Retina (tissue), 1 donor: ENCODE measurements around the gene ITGAE.

Source experiments
- DNase-seq: peaks from one replicate; pipeline ENCODE4 v3.0.0-alpha.2; 2016

The ITGAE gene

DNA sequence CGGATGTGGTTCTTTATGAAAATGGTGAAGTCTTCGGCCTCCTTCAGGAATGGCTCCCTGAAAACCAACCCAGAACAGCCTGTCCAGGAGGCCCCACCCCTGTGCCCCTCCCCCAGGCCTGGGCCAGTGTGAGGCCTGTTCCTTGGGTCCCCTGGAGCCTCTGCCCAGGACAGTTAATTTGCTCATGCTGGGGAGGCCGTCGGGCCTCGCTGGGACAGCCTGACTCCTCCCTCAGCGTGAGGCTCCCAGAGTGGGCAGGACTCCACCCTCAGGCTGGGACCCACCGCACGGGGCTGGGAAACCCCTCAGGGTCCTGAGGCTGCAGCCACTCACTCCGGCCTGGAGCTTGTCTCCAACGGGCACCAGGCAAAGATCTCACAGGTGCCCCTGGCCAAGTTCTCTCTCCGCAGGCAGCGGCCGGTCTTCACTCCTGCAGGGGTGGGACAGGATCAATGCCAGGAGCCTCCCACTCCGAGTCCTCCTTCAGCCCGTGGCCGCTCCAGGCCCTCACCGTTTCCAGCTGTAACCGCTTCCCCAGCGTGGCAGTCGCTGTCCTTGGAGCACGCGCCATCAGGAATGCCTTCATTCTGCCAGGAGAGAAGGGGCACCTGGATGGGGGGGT is 110.8 kb downstream of the ITGAE start:
- no peak for DNase-seq

- no peak for DNase-seq
These were observed 111.5 kb downstream of the ITGAE start for GRCh38 chr17:3689262-3690093.

- DNase-seq: no peak
These were observed 112.1 kb downstream of the ITGAE start for GRCh38 chr17:3688852-3689261.

DNA sequence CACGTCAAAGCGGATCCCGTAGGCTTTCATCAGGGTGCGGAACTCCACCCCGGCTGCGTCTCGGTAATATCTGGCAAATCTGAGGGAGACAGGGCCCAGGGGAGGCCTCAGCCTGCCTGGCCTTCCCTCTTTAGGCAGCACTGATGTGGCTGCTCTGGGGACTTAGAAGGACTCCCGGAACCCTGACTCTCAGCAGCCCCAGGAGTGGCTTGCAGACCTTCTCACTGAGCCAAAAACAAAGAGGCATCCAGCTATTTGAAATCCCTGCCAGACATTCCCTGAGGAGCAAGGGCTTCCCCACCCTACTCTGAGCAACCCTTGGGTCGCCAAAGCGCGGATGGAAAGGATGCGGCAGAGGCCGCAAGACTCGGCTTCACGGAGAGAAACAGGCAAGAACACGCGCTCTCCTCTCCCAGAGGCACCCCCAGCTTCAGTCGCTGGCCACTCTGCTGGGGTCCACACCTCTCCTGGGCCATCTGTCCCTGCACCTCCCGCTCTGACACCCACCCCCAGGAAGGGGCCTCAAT is 112.9 kb downstream of the ITGAE start:
- peak; percentile 54 for DNase-seq

- no peak for DNase-seq
These were observed 115.8 kb downstream of the ITGAE start for GRCh38 chr17:3685174-3685573.

GRCh38 chr17:3683054-3683511 is 117.9 kb downstream of the ITGAE start:
- peak; percentile 44 for DNase-seq

DNA sequence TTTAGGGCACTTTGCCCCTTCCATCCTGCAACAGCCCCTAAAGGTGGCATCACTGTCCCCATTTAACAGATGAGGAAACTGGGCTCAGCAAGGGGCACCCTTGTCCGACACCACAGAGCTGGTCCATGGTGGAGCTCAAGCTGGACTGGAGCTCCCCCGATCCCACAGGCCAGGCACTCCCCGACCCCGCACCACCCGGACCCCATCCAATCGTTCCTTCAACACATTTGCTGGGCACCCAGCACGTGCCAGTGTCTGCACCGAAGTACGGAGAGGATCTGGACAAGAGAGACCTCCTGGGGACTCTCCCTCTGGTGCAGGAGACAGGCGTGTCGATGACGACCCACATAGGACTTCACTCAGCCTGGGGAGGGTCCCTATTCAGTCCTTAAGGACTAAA is 119.0 kb downstream of the ITGAE start:
- DNase-seq: no peak

DNA sequence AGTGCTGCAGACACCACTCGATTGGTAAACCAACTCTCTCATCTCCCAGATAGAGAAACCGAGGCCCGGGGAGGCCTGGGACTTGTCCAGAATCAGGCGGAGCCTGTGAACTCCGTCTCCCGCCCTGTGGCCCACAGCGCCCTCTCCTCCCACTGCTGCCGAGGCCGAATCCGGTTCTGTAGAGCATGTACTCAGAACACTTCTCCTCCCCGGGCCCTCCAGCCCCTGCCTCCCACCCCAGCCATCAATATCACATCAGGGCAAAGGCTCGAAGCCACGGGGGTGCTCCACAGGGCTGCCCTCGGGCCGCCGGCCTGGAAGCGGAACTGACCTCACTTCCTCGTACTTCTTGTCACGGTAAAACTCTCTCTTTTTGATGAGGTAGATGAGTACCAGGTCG is 119.4 kb downstream of the ITGAE start:
- DNase-seq: no peak

GRCh38 chr17:3681057-3681456 is 119.9 kb downstream of the ITGAE start:
- no peak for DNase-seq

DNA sequence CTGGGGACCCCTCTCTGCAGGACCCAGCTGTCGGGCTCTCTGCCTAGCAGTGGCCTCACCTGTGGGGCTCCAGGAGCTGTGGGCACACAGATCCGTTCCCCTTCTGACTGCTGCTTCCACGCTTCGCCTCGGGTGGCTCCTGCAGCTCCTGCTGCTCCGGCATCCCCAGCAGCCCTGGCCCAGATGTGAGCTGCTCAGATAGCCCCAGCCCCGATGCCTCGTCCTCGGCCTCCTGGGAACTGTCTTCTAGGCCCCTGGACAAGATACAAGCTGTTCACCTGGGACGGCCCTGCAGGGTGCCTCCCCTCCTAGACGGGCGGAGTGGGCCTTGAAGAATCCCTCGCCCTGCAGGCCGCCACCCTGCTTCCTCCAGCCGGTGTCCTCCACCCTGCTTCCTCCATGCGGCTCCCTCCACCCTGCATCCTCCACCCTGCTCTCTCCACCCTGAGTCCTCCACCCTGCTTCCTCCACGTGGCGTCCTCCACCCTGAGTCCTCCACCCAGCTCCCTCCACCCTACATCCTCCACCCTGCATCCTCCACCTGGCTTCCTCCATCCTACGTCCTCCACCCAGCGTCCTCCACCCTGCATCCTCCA is 121.4 kb downstream of the ITGAE start:
- no peak for DNase-seq

DNA sequence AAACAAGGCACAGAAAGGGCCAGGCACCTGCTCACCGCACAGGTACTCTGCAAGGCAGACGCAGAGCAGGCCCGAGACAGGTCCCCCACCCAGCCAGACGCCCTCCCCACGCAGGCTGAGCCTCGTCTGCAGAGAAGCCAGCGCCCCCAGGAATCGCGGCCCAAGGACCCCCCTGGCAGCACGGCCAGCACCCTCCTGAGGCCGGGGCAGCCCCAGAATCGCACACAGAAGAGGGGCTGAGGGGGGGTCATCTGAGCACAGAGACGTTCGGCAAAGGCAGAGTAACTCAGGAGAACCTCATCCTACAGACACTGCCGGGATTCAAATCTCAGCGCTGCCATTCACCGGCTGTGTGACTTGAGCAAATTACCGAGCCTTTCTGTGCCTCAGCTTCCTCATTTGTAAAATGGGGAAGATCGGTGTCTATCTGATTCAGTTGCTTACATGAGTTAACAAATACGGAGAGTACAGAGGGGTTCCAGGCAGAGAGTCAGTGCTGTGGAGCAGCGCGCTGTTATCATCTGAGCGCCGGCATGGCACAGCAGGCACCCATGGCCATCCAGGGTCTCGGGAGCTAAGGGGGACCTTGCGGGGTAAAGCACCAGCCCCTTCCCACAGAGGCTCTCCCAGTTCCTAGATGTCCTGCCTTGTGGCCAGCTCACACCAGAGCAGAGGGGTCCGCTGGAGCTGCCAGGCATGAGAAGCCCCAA is 122.0 kb downstream of the ITGAE start:
- no peak for DNase-seq

DNA sequence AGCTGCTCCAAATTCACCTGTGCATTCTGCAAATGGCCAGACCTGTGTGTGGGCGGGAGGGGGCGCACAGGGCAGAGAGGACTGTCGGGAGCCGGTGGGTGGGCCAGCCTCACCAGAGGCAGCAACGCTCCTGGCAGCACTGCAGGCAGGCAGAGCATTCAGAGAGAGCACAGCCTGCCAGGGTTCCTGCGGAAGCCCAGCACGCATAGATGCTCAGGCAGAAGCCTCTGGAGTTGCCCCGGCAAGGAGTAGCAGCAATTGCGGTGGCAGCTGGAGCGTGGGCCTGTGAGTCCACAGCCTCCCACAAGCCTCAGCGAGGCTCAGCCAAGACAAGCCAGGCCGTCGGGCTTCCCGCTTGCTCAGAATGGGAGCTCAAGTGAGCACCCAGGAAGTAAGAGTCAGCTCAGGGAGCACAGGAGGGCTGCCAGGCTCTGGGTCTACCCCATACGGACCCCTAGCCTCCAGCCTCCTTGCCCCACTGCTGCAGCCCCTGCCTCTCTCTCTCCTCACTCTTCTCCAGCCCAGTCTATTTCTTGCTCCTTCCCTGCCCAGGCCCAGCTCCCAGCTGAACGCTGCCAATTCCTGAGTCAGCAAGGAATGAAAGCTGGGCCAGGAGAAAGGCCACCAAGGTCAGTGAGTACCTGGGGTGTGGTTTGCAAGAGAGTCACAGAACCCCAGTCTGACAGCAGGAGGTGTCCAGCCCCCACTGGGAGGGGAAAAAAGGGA is 122.7 kb downstream of the ITGAE start:
- no peak for DNase-seq

DNA sequence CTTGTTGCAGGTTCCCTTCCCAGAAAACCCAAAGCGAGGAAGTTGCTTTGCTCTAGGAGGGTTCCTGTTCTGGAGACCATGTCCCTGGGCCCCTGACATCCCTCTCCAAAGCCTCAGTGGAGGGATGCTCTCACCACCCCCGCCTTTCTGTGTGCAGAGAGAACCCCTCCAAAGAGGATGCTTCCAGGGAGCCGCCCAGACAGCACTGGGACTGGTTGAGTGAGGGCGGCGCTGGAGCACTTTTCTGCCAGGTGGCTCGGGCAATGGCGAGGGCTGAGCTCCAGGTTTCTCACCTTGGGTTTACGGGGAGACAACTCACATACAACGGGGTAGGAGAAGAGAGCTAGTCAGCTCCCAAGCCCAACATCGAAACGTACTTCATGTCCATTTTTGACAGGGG is 125.1 kb downstream of the ITGAE start:
- DNase-seq: no peak

DNA sequence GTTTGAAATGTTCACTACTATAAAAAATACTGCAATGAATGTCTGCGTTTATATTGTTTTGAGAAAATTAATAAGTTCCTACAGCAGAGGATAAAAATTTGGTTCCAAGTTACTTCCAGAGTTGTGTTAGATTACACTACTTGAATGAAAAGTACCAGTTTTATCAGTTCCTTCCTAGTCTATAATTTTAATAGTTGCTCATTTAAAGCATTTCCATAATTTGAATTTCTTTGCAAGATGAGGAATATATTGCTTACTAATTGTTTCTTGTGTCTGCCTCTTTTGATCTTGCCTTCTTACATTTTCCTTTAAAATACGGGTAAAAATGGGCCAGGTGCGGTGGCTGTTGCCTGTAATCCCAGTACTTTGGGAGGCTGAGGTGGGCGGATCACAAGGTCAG is 128.4 kb downstream of the ITGAE start:
- no peak for DNase-seq

GRCh38 chr17:3669548-3669947 is 131.4 kb downstream of the ITGAE start:
- DNase-seq: no peak

GRCh38 chr17:3669085-3669347 is 132.0 kb downstream of the ITGAE start:
- no peak for DNase-seq

DNA sequence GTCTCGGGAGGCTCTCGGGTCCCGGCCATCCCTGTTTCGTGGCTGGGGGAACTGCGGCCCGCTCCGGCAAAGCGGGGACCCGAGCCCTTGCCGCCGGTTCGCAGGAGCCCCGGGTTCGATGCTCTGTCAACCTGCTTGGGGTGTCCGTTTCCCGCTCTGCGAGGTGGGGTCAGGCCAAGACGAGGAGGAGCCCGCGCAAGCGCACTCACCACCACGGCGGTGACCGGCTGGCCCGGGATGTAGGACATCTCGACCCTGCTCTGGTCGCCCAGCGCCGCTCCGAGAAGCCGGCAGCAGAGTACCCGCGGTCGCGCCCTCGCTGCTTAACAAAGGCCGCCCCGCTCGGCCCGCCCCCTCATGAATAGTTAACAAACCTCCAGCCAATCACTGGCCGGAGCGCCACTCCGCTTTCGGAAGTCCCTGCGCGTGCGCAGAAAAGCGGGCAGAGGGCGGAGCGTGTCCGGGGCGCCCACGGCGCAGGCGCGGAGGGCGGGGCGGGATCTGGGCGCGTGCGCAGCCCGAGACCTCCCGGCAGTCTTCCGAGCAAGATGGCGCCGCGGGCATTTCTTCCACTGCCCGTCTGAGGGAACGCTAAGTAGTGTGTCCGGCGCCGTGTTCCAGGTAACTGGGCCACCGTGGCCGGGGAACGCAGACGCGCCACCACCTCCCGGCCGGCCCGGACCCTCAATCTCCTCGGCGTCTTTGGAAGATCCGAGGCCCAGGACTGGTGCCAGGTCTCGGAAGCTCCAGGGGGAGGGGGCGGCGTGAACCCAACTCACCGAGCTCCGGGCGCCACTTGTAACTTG is 132.5 kb downstream of the ITGAE start, which contains the start of the genes EMC6 and TAX1BP3:
EMC6 (plus strand) TSS at position 534 of the 806 bp plus-strand sequence. CDS start 335 bp downstream, outside the sequence.
TAX1BP3 (minus strand) TSS at position 300 of the 806 bp plus-strand sequence; CDS start at position 248, 52 bp downstream.
- peak; percentile 99 for DNase-seq

- no peak for DNase-seq
These were observed 133.4 kb downstream of the ITGAE start for GRCh38 chr17:3667366-3668278.

- DNase-seq: no peak
These were observed 134.5 kb downstream of the ITGAE start for GRCh38 chr17:3666516-3666915.

DNA sequence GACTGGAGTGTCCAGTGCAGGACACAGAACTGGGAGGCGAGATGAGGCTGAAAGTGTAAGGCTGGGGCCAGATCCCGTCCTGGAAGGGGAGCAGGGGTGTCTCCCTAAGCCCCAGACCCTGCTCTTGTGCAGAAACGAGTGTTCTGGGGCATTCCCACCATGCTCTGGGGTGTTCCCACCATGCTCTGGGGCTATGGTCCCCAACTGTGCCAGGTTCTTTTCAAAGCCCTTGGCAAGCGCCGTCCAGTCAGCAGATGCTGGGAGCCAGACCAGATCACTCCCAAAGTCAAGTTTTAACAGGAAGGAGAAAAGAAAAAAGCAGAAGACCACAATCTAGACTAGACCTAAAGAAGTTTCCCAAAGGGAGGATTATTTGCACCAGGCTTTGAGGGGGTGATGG is 135.2 kb downstream of the ITGAE start:
- DNase-seq: no peak
